Fibroblast of skin of scalp (primary cell): ENCODE data around the gene AVPR2.

Source experiments
- DNase-seq: peaks from one replicate; pipeline ENCODE4 v3.0.0-alpha.2; 2013

AVPR2 gene

DNA sequence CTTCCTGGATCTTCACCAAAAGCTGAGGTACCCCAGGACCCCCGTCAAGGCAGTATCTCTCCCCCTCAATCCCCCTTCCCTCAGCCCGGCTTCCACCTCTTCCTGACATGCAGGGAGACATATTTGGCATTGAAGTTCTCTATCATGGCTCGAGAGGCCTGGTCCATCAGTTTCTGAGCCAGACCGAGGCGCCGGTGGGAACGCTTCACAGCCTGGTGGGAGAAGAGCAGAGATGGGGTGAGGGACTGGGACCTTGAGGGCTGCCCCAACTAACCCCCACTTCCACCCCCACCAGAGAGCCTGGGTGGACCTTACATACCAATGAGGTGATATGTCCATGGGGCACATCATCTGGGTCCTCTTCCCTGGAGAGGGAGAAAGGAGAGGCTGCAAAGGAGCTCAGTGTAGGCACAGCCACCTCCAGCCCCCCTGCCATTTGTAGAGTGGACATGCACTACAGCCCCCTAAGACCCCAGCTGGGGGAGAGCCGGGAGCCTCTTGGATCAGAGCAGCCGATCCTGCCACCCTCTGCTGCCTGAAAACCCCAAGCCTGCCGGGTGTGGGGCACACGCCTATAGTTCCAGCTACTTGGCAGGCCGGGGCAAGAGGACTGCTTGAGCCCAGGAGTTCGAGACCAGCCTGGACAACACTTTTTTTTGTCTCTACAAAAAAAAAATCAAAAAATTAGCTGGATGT is 27.9 kb downstream of the AVPR2 start:
- DNase-seq = no peak

GRCh38 chrX:153933748-153934147 is 29.3 kb downstream of the AVPR2 start:
- DNase-seq = peak; percentile 44

GRCh38 chrX:153934148-153934761 is 29.8 kb downstream of the AVPR2 start:
- DNase-seq = no peak

DNA sequence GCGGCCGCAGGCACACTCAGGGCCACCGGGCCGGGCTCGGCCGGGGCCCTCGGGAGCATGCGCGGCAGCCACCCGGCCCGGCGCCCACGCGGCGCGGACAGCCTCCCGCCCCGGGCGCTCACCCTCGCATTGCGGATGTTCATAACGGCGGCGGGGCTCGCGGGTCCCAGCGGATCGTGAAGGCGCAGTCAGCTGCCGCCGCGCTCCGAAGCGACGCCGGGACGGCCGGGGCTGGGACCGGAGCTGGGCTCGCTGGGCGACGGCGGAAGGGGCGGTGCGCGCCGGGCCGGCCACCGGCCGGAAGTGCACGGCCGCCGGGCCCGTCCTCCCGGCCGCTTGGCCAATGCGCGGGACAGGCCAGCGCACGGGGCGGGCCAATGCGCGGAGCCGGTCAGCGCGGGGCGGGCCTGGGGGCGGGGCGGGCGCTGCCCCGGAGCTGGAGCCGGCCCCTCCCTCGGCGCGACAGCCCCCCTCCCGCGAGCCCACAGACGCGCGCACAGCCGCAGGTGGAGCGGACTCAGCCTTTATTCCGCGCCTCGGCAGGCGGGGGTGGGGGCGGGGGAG is 30.4 kb downstream of the AVPR2 start, which contains the start of gene NAA10:
TSS of gene NAA10 (minus strand) at position 276 of the 564 bp plus-strand sequence. CDS start at position 143, 133 bp downstream.
- DNase-seq = peak; percentile 75

GRCh38 chrX:153935326-153935851 is 30.9 kb downstream of the AVPR2 start:
- DNase-seq = no peak

GRCh38 chrX:153937056-153937455 is 32.6 kb downstream of the AVPR2 start:
- DNase-seq = no peak

DNA sequence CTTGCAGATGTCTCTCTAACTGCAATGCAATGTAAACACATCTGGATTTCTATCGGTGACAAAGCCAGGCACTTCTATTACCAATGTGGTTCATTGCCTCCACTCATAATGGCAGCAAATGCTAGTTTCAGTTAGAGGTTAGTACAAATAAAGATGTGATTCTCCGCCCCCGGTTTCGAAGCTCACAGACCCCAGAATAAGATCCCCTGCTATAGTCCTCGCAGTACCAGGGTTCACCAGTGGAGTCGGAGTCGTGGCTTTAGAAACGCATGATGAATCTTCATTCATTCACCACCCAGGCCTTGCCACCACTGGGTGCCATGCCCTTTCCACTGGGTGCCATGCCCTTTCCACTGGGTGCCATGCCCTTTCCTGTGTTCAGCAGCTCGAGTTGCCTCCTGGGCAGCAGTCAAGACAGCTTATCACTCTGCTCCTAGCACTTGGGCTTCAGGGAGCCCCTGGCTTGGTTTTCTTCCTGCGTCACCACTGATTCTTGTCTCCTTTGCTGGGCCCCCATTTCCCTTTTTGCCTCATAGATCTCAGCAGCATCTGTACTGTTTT is 33.8 kb downstream of the AVPR2 start:
- no peak for DNase-seq

DNA sequence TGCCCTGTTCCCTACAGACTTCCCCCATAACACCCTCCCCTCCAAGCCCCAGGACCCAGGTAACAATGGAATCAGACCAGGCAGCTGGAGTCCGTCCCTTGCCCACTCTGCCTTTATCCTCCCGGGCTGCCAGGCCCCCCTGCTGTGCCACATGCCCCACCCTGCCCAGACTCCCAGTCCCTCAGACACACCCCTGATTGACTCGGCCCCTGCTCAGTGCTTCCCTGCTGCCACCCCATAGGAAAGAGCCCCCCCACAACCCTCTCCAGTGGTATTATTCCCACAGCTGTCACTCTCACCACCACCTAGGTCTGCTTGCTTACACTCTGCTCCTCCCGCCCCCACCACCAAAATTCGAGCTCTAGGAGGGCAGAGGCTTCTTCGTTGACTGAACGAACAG is 35.1 kb downstream of the AVPR2 start:
- DNase-seq = no peak

DNA sequence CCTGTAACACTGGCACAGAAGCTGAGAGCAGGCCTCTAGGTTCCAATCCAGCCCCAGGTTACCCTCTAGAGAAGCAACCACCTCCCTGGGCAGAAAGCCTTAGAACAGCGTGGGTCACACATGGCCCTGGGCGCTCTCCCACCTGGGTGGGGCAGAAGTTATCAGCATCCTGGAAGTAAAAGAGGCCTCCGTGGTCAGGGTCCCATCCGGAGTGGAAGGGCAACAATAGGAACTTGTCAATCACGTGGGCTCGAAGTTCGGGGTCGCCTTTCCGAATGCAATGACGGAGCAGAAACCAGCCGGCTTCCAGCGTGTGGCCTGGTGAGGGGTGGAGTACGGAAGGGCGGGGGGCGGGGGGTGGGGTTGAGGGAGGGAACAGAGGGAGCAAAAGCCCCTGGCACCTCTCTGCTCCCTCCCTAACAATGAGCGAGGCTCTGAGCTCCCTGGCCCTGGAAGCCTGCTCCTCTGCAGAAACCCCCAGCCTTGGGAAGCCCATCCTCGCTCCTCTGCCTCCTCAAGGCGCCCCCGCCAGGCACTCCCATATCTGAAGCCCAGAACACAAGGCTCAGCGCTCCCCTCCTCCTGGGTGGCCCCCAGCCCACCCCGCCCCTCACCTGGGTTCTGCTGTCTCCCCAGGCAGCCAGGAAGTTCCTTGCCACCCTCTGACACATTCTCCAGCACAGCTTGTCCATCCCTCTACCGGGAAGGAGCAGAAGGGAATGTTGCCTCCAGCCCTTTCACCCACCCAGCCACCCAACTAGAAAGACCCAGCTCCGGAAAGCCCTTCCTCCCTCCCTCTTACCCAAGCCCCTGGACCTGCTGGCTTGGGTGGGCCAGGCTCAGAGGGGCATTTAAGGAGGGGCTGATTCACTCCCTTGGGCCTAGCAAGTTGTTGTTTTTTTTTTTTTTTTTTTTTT is 37.1 kb downstream of the AVPR2 start:
- no peak for DNase-seq

DNA sequence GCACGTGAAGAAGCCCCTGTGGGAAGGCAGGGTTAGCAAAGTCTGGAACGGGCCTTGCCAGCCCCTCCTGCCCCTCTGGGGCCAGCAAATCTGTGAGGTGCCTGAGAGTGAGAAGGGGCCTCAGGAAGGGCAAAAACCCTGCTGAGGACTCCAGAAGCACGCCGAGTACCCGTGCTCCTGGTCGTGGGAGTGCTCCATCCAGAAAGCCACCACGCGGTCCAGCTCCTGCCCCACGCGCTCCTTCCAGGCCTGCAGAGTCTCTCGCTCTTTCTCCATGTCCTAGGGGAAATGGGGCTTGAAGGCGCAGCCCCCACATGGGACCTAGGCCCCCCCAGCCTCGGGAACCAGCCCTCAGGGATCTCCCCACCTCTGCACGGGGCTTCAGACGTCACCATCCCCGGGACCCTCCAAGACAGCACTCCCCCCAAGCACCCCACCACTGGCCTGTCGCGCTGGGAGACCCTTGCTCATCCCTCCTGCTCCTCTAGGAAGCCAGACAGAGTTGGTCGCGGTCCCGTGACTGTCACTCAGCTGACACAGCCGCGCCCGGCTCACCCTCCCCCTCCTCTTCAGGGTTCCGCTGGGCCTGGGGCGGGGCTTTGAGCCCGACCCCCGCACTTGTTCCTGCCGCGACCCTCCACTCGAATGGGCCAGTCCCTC is 39.8 kb downstream of the AVPR2 start, which contains the start of gene RENBP:
TSS of gene RENBP (minus strand) at position 504 of the 660 bp plus-strand sequence. CDS start at position 471, 33 bp downstream.
- DNase-seq = no peak

DNA sequence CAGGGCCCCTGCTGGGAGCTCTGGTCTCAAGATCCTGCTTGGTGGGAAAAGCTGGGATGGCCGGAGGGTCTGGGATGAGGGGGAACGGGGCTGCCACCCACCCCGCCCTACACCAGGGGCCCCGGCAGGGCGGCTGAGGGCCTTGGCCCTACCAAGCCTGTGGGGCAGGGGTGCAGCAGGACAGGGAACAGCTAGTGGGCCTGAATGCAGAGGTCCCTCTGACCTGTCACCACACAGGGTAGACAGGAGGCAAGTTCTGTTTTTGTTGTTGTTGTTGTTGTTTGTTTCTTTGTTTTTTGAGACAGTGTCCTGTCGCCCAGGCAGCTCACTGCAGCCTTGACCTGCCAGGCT is 40.3 kb downstream of the AVPR2 start:
- DNase-seq = no peak

DNA sequence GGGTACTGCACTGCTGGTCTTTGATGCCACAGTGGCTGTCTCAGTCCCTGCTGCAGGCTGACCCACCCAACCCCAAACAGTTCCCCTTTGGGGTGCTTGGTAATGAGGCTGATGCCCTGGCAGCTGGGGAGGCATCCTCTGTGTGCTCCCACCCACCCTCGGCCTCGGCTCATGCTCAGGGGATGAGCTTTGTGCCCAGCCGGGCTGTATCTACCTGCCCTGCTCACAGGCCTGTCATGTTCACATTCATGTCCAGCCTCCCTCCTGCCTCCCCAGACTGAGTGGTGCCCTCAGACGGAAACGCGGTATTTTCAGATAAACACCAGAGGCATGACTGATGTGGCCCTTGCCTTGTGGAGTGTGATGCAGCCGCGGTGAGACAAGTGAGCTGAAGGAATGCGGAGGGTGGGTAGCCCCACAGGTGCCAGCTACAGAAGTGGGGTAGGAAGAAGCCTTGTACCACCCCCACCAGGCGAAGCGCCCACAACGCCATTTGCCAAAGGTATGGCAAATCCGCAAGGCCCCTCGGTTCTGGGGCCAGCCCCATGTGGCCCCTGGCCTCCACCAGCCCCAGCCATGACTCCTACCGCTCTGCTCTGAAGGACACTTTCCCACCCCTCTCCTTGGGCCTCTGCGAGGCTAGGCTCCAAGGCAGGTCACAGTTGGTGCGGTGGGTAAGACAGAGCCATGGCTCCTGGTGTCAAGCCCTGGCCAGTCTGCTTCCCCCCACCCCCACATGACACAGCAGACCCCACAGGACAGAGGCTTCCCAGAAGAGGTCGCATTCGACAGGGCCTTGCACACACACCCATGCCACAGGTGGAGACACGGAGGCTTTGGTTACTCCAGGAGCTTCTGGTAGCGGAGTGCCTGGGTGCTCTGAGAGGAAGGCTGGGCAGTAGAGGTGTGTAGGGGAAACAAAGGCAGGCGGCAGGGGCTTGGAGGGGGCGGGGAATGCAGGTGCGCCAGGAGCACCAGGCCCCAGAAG is 41.8 kb downstream of the AVPR2 start:
- DNase-seq = no peak

GRCh38 chrX:153947009-153947769 is 42.7 kb downstream of the AVPR2 start:
- peak; percentile 78 for DNase-seq

DNA sequence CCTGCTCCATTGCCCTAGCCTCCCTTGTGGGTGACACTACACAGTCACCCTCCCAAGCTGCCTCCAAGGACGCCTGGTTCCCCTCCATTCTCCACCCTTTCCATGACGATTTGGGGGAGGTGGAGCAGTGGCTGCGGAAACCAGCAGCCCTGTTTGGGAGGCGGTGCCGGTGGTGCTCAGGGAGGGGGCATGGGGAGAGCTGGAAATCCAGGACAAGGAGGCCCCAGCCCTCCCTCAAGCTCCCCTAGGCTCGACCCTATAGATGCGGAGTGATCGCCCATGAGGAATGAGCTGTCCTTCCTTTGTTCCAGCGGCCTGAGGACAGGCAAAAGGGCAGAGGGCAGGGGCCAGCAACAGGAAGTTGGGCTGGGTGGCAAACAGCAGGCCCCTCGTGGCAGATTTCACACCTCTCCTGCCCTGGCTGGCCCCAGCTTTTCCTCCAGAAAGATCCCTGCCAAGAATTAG is 43.6 kb downstream of the AVPR2 start:
- no peak for DNase-seq

DNA sequence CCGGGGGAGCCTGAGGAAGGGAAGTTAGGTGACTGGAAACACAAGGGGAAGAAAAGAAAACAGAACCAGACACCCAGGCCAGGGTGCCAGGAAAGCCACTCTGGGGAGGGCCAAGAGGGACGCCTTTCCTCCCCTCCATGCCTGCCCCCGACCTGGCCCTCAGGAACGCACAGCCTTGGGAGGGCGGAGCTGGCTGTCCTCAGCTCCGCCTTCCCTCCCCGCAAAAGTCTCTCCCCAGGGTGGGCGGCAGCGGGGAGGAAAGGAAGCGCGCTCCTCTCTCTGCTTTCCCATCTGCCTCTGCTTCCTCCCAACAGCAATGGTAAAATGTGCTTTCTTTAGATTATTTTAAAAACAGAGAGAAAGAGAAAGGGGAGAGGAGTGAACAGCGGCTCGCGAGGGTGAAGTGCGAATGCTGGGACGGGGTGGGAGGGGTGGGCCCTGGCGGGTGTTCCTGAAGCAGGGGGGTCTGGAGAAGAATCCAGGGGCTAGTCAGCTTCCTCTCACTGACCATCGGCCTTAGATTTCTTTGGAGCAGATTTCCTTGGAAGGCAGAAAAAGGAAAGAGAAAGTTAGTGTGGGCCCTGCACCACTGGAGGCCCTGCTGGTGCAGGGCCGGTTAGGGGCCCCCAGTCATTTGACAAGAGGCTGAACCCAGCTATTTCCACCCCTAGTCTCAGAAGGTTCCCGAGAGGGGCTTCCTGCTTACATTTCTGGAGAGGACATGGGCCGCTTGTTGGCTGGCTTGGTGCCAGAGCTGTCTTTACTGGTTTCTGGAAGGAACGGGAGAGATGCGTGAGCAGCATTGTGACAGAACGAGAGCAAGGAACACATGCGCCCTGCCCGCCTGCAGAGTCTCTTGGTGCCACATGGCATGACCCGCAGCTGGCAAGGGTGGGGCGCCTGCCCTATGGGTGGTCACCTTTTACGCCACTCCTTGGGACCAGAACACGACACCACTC is 44.7 kb downstream of the AVPR2 start:
- DNase-seq = no peak

- no peak for DNase-seq
Measured at GRCh38 chrX:153950127-153950526, 45.7 kb downstream of the AVPR2 start.

- no peak for DNase-seq
Measured at GRCh38 chrX:153951683-153952372, 47.4 kb downstream of the AVPR2 start.
